ELF-1 (cell line): Measurements from ENCODE around the gene WSB1.

Experiments
- DNase-seq: peaks from one replicate; pipeline ENCODE4 v3.0.0-alpha.2; 2016; ENCODE audit warnings: low read depth, low spot score

Gene WSB1

GRCh38 chr17:27280527-27280926, 13.4 kb upstream of the WSB1 start:
- no peak for DNase-seq

- no peak for DNase-seq
Observed at GRCh38 chr17:27281438-27281837, 12.5 kb upstream of the WSB1 start.

GRCh38 chr17:27282054-27282551, 11.8 kb upstream of the WSB1 start:
- DNase-seq, result no peak

GRCh38 chr17:27283060-27283459, 10.9 kb upstream of the WSB1 start:
- no peak for DNase-seq

- no peak for DNase-seq
Observed at GRCh38 chr17:27283751-27284150, 10.2 kb upstream of the WSB1 start.

- no peak for DNase-seq
Observed at GRCh38 chr17:27284811-27285415, 9.0 kb upstream of the WSB1 start.

GRCh38 chr17:27285516-27285915, 8.4 kb upstream of the WSB1 start:
- no peak for DNase-seq

GRCh38 chr17:27288183-27288582, 5.7 kb upstream of the WSB1 start:
- DNase-seq, result no peak

- no peak for DNase-seq
Observed at GRCh38 chr17:27289856-27290255, 4.1 kb upstream of the WSB1 start.

GRCh38 chr17:27290916-27291598, 2.9 kb upstream of the WSB1 start:
- DNase-seq, result no peak

GRCh38 chr17:27293359-27293897, 486 bp upstream of the WSB1 start:
- peak; percentile 56 for DNase-seq

- peak; percentile 81 for DNase-seq
Observed at GRCh38 chr17:27294689-27295630, 1.0 kb downstream of the WSB1 start.

GRCh38 chr17:27295945-27296344, 2.0 kb downstream of the WSB1 start:
- peak; percentile 32 for DNase-seq

GRCh38 chr17:27296428-27296979, 2.6 kb downstream of the WSB1 start:
- DNase-seq, result no peak

- no peak for DNase-seq
Observed at GRCh38 chr17:27299384-27300049, 5.6 kb downstream of the WSB1 start.

GRCh38 chr17:27303734-27304133, 9.8 kb downstream of the WSB1 start:
- no peak for DNase-seq

- no peak for DNase-seq
Observed at GRCh38 chr17:27306276-27306835, 12.4 kb downstream of the WSB1 start.

- no peak for DNase-seq
Observed at GRCh38 chr17:27310565-27311110, 16.7 kb downstream of the WSB1 start.

GRCh38 chr17:27313301-27313700, 19.4 kb downstream of the WSB1 start:
- no peak for DNase-seq

GRCh38 chr17:27315322-27315721, 21.4 kb downstream of the WSB1 start:
- no peak for DNase-seq
